PC-9 (cell line): Measurements from ENCODE around the gene KCNJ12.

Experiments used
- EZH2 ChIP-seq: fragments of 200-600 bp; sonication (generic); IDR thresholded peaks from 2 replicates; pipeline ENCODE4 v1.8.0; 2017; ENCODE audit warnings: antibody characterized with exemption, low read depth
- TF ChIP-seq, protein P1 (sequence below): fragments of 200-600 bp; sonication (generic); conservative IDR thresholded peaks from 2 replicates; pipeline ENCODE4 v1.6.1; 2017; ENCODE audit warnings: mixed run types, antibody characterized with exemption, mild to moderate bottlenecking, moderate library complexity

DNA sequence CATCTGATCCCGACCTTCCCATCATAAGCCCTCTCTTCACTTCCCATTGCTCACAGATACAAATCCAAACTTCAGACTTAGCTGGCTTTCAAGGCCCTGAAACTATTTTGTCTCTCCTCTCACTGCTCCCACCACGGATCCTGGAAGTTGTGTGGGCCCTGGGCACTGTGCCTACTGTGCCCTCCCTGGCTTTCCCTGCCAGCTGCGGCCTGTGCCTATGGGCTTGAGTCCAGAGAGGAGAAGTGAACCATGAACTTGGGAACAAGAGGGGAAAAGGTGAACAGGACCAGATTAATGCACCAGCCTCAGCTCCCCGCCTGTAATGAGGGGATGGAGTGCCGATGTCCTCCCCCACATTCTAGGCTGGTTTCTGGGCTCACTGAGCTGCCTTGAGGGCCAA is 18.9 kb upstream of the KCNJ12 start:
- TF ChIP-seq, protein P1, sequence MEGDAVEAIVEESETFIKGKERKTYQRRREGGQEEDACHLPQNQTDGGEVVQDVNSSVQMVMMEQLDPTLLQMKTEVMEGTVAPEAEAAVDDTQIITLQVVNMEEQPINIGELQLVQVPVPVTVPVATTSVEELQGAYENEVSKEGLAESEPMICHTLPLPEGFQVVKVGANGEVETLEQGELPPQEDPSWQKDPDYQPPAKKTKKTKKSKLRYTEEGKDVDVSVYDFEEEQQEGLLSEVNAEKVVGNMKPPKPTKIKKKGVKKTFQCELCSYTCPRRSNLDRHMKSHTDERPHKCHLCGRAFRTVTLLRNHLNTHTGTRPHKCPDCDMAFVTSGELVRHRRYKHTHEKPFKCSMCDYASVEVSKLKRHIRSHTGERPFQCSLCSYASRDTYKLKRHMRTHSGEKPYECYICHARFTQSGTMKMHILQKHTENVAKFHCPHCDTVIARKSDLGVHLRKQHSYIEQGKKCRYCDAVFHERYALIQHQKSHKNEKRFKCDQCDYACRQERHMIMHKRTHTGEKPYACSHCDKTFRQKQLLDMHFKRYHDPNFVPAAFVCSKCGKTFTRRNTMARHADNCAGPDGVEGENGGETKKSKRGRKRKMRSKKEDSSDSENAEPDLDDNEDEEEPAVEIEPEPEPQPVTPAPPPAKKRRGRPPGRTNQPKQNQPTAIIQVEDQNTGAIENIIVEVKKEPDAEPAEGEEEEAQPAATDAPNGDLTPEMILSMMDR = no peak
- no peak for TF ChIP-seq EZH2
